ENCODE results near the gene MTHFD2L.

Gene MTHFD2L

DNA sequence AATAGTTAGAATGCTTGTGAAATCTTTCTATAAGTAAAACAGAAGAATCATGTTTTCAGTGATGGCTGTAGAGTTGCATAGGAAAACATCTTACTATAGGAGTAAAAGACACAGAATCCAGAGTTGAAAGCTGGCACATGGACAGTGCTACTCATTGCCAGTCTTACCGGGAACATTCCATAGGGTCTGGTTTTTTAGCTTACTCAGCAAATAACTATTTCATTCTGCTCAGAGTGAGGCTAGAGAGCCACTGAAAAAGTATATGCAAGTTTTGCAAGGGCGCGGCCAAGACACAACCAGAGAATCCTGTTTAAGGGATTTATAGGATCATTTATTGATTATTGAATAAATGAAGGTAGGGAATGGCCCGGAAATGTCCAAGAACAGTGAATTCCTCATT lies 60.3 kb downstream of the MTHFD2L start:
- Histone ChIP-seq H3K27ac (ENCODE audit: low read depth, low read length, poor library complexity, severe bottlenecking) (no peak overlapping the region), H3K4me1 (ENCODE audit: insufficient read depth, low read length, severe bottlenecking) (peaks cover 7% of the 10 kb centered on the region)

DNA sequence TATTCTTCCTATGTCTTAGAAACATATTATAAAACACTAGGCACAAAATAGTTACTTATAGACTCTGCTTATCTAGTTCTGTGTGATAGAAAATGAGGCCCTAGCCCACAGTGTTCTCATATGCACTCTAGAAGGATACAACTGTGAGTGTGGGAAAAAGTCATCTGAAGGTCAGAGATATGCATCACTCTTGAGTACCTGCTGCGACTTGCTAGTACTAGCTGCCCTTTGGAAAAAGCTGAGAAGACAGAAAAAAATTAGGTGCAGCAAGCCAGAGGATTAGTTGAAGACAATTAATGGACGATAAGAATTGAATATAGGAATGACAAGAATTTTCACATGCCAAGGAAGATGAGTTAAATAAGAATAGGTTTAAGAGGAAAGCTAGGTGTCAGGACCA lies 61.3 kb downstream of the MTHFD2L start:
- no peaks in the 10 kb centered on the region for H4K20me1 ChIP-seq (ENCODE audit: insufficient read depth, low read length)
- no peaks in the 10 kb centered on the region for H3K27me3 ChIP-seq (ENCODE audit: insufficient read depth, low read length)
- H3K9me2 ChIP-seq (ENCODE audit: low read depth, low read length) = no peaks in the 10 kb centered on the region
- no peaks in the 10 kb centered on the region for H3K9me3 ChIP-seq (ENCODE audit: low read length)
- no peaks in the 10 kb centered on the region for H3F3A ChIP-seq (ENCODE audit: insufficient read depth, low read length)
- H3K4me2 ChIP-seq (ENCODE audit: low read length) = no peak overlapping the region
- TF ChIP-seq, protein P1, sequence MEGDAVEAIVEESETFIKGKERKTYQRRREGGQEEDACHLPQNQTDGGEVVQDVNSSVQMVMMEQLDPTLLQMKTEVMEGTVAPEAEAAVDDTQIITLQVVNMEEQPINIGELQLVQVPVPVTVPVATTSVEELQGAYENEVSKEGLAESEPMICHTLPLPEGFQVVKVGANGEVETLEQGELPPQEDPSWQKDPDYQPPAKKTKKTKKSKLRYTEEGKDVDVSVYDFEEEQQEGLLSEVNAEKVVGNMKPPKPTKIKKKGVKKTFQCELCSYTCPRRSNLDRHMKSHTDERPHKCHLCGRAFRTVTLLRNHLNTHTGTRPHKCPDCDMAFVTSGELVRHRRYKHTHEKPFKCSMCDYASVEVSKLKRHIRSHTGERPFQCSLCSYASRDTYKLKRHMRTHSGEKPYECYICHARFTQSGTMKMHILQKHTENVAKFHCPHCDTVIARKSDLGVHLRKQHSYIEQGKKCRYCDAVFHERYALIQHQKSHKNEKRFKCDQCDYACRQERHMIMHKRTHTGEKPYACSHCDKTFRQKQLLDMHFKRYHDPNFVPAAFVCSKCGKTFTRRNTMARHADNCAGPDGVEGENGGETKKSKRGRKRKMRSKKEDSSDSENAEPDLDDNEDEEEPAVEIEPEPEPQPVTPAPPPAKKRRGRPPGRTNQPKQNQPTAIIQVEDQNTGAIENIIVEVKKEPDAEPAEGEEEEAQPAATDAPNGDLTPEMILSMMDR (IDR thresholded peaks at IDR 0.05; ENCODE audit: low read length) = no peak
- no peak for TF ChIP-seq EZH2 (IDR thresholded peaks at IDR 0.05; ENCODE audit: borderline replicate concordance, low read length)
- H3K4me3 ChIP-seq (ENCODE audit: low read depth, low read length, poor library complexity, severe bottlenecking) = no peak overlapping the region
- H3K79me2 ChIP-seq (ENCODE audit: insufficient read depth, low read length) = no peaks in the 10 kb centered on the region
- H3K36me3 ChIP-seq (ENCODE audit: insufficient read depth, low read length) = no peaks in the 10 kb centered on the region
- H2AFZ ChIP-seq (ENCODE audit: low read length) = no peak overlapping the region
- H3K4me1 ChIP-seq (ENCODE audit: insufficient read depth, low read length, severe bottlenecking) = peaks cover 7% of the 10 kb centered on the region
- no peak overlapping the region for H3K9ac ChIP-seq (ENCODE audit: low read length)
- H3K27ac ChIP-seq (ENCODE audit: low read depth, low read length, poor library complexity, severe bottlenecking) = no peak overlapping the region

More for the DNA sequence above, 60.3 kb downstream of the MTHFD2L start:
- Histone ChIP-seq H3K36me3 (ENCODE audit: insufficient read depth, low read length) (no peaks in the 10 kb centered on the region), H3K9ac (ENCODE audit: low read length) (no peak overlapping the region), H3K79me2 (ENCODE audit: insufficient read depth, low read length) (no peaks in the 10 kb centered on the region), H2AFZ (ENCODE audit: low read length) (no peak overlapping the region), H4K20me1 (ENCODE audit: insufficient read depth, low read length) (no peaks in the 10 kb centered on the region), H3F3A (ENCODE audit: insufficient read depth, low read length) (no peaks in the 10 kb centered on the region), H3K4me2 (ENCODE audit: low read length) (no peak overlapping the region), H3K9me2 (ENCODE audit: low read depth, low read length) (no peaks in the 10 kb centered on the region), H3K27me3 (ENCODE audit: insufficient read depth, low read length) (no peaks in the 10 kb centered on the region), H3K4me3 (ENCODE audit: low read depth, low read length, poor library complexity, severe bottlenecking) (no peak overlapping the region), H3K9me3 (ENCODE audit: low read length) (no peaks in the 10 kb centered on the region)
- TF ChIP-seq, protein P1 (IDR thresholded peaks at IDR 0.05; ENCODE audit: low read length) = no peak
- TF ChIP-seq EZH2 (IDR thresholded peaks at IDR 0.05; ENCODE audit: borderline replicate concordance, low read length) = no peak

DNA sequence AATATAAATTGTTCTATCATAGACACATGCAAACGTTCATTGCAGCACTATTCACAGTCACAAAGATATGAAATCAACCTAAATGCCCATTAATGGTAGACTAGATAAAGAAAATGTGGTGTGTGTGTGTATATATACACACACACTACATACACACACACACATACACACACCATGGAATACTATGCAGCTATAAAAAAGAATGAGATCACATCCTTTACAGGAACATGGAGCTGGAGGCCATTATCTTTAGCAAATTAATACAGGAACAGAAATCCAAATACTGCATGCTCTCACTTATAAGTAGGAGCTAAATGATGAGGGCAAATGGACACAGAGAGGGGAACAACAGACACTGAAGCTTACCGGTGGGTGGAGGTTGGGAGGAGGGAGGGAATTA lies 65.2 kb downstream of the MTHFD2L start:
- Histone ChIP-seq H3K4me1 (ENCODE audit: insufficient read depth, low read length, severe bottlenecking) (no peaks in the 10 kb centered on the region), H3K4me2 (ENCODE audit: low read length) (no peak overlapping the region), H3K9me3 (ENCODE audit: low read length) (no peaks in the 10 kb centered on the region), H4K20me1 (ENCODE audit: insufficient read depth, low read length) (no peaks in the 10 kb centered on the region), H3K9me2 (ENCODE audit: low read depth, low read length) (no peaks in the 10 kb centered on the region), H3K27ac (ENCODE audit: low read depth, low read length, poor library complexity, severe bottlenecking) (no peak overlapping the region), H2AFZ (ENCODE audit: low read length) (no peak overlapping the region), H3K36me3 (ENCODE audit: insufficient read depth, low read length) (no peaks in the 10 kb centered on the region), H3K9ac (ENCODE audit: low read length) (no peak overlapping the region), H3K79me2 (ENCODE audit: insufficient read depth, low read length) (no peaks in the 10 kb centered on the region), H3K27me3 (ENCODE audit: insufficient read depth, low read length) (no peaks in the 10 kb centered on the region), H3F3A (ENCODE audit: insufficient read depth, low read length) (no peaks in the 10 kb centered on the region), H3K4me3 (ENCODE audit: low read depth, low read length, poor library complexity, severe bottlenecking) (no peak overlapping the region)
- TF ChIP-seq, protein P1 (IDR thresholded peaks at IDR 0.05; ENCODE audit: low read length) = no peak
- no peak for TF ChIP-seq EZH2 (IDR thresholded peaks at IDR 0.05; ENCODE audit: borderline replicate concordance, low read length)

All from OCI-LY1 (cell line).